Measurements from ENCODE around the gene SSH3. TPM values are rescaled to one million over a fixed set of nuclear protein-coding genes. Genes with fewer than 3 reads are reported as not detected.

The SSH3 gene
- total RNA-seq, 2 experiments from 2014 or later, result 10.7 to 26.4 TPM

- CTCF ChIA-PET, result interaction anchor here (0.8 to 5.7 kb wide), 12 partner anchors 10 to 844 kb away, joined by 3 to 59 read pairs (median 6); partner anchors contain the start of genes ANKRD13D and GRK2
- peaks cover 46% of the 10 kb centered on the region for H3K36me3 Mint-ChIP-seq
These were observed 25.0 kb upstream of the SSH3 start for GRCh38 chr11:67278135-67278938.

GRCh38 chr11:67278939-67279588, 24.3 kb upstream of the SSH3 start:
- Mint-ChIP-seq H3K4me3 (no peak overlapping the region), H3K9me3 (ENCODE audit: low read depth) (no peaks in the 10 kb centered on the region), H3K27ac (peak overlapping the region; percentile 86), H3K27me3 (no peaks in the 10 kb centered on the region), H3K4me1 (peaks cover 69% of the 10 kb centered on the region), H3K36me3 (peaks cover 49% of the 10 kb centered on the region)
- CTCF ChIA-PET, result interaction anchor here (1.7 to 5.7 kb wide), 3 partner anchors 9 to 38 kb away, joined by 4 to 59 read pairs (median 41); partner anchors contain the start of genes ANKRD13D and GRK2
- no peak for DNase-seq
- no peak for ATAC-seq

More at GRCh38 chr11:67278135-67278938, 25.0 kb upstream of the SSH3 start:
- ATAC-seq (no peak), DNase-seq (no peak)
- peaks cover 71% of the 10 kb centered on the region for H3K4me1 Mint-ChIP-seq
- H3K27me3 Mint-ChIP-seq, result no peaks in the 10 kb centered on the region
- peak overlapping the region; percentile 86 for H3K27ac Mint-ChIP-seq
- peak overlapping the region; percentile 57 for H3K4me3 Mint-ChIP-seq
- H3K9me3 Mint-ChIP-seq (ENCODE audit: low read depth), result no peaks in the 10 kb centered on the region

- peaks cover 63% of the 10 kb centered on the region for H3K4me1 Mint-ChIP-seq
- no peaks in the 10 kb centered on the region for H3K9me3 Mint-ChIP-seq (ENCODE audit: low read depth)
- H3K36me3 Mint-ChIP-seq, result peaks cover 46% of the 10 kb centered on the region
- ATAC-seq, result no peak
- CTCF ChIA-PET, result interaction anchor here (1.7 to 5.7 kb wide), 3 partner anchors 9 to 38 kb away, joined by 4 to 59 read pairs (median 41); partner anchors contain the start of genes ANKRD13D and GRK2
- no peaks in the 10 kb centered on the region for H3K27me3 Mint-ChIP-seq
- DNase-seq, result no peak
- no peak overlapping the region for H3K4me3 Mint-ChIP-seq
- peak overlapping the region; percentile 86 for H3K27ac Mint-ChIP-seq
These were observed 23.6 kb upstream of the SSH3 start for GRCh38 chr11:67279589-67280340.

- peak overlapping the region; percentile 86 for H3K27ac Mint-ChIP-seq
- CTCF ChIA-PET, result interaction anchor here (4.3 to 5.7 kb wide), 2 partner anchors 8 to 13 kb away, joined by 41 to 59 read pairs; partner anchors contain the start of genes ANKRD13D and GRK2
- DNase-seq (no peak), ATAC-seq (no peak)
- H3K4me3 Mint-ChIP-seq, result no peak overlapping the region
- H3K36me3 Mint-ChIP-seq, result peaks cover 48% of the 10 kb centered on the region
- peaks cover 62% of the 10 kb centered on the region for H3K4me1 Mint-ChIP-seq
- no peaks in the 10 kb centered on the region for H3K9me3 Mint-ChIP-seq (ENCODE audit: low read depth)
- H3K27me3 Mint-ChIP-seq, result no peaks in the 10 kb centered on the region
These were observed 23.0 kb upstream of the SSH3 start for GRCh38 chr11:67280341-67280787.

- DNase-seq, result no peak
- Mint-ChIP-seq H3K36me3 (peaks cover 46% of the 10 kb centered on the region), H3K4me1 (peaks cover 58% of the 10 kb centered on the region), H3K9me3 (ENCODE audit: low read depth) (no peaks in the 10 kb centered on the region), H3K4me3 (no peak overlapping the region), H3K27me3 (no peaks in the 10 kb centered on the region), H3K27ac (no peak overlapping the region)
- CTCF ChIA-PET, result interaction anchor here (4.3 to 5.7 kb wide), 2 partner anchors 7 to 13 kb away, joined by 41 to 59 read pairs; partner anchors contain the start of genes ANKRD13D and GRK2
- no peak for ATAC-seq
These were observed 22.4 kb upstream of the SSH3 start for GRCh38 chr11:67280788-67281551.

GRCh38 chr11:67281552-67282150, 21.7 kb upstream of the SSH3 start:
- peaks cover 46% of the 10 kb centered on the region for H3K36me3 Mint-ChIP-seq
- no peak overlapping the region for H3K27ac Mint-ChIP-seq
- H3K4me1 Mint-ChIP-seq, result peaks cover 58% of the 10 kb centered on the region
- H3K9me3 Mint-ChIP-seq (ENCODE audit: low read depth), result no peaks in the 10 kb centered on the region
- CTCF ChIA-PET, result interaction anchor here (1.0 to 15.2 kb wide), 3 partner anchors 11 to 36 kb away, joined by 3 to 137 read pairs (median 6); partner anchors contain the start of gene GRK2
- DNase-seq (no peak), ATAC-seq (no peak)
- no peak overlapping the region for H3K4me3 Mint-ChIP-seq
- H3K27me3 Mint-ChIP-seq, result no peaks in the 10 kb centered on the region

- Mint-ChIP-seq H3K36me3 (peaks cover 47% of the 10 kb centered on the region), H3K4me3 (no peak overlapping the region), H3K27ac (peak overlapping the region; percentile 71), H3K27me3 (no peaks in the 10 kb centered on the region), H3K4me1 (peaks cover 58% of the 10 kb centered on the region), H3K9me3 (ENCODE audit: low read depth) (no peaks in the 10 kb centered on the region)
- ATAC-seq (no peak), DNase-seq (no peak)
- CTCF ChIA-PET, result interaction anchor here (1.0 to 15.2 kb wide), 3 partner anchors 12 to 35 kb away, joined by 3 to 137 read pairs (median 6); partner anchors contain the start of gene GRK2
These were observed 21.0 kb upstream of the SSH3 start for GRCh38 chr11:67282155-67282875.

- no peak for DNase-seq
- peak overlapping the region; percentile 71 for H3K27ac Mint-ChIP-seq
- CTCF ChIA-PET, result interaction anchor here (1.0 to 15.2 kb wide), 4 partner anchors 12 to 35 kb away, joined by 3 to 137 read pairs (median 4); partner anchors contain the start of gene GRK2
- no peaks in the 10 kb centered on the region for H3K27me3 Mint-ChIP-seq
- no peak overlapping the region for H3K4me3 Mint-ChIP-seq
- H3K36me3 Mint-ChIP-seq, result peaks cover 48% of the 10 kb centered on the region
- no peak for ATAC-seq
- no peaks in the 10 kb centered on the region for H3K9me3 Mint-ChIP-seq (ENCODE audit: low read depth)
- H3K4me1 Mint-ChIP-seq, result peaks cover 58% of the 10 kb centered on the region
These were observed 20.4 kb upstream of the SSH3 start for GRCh38 chr11:67282876-67283371.

GRCh38 chr11:67283481-67283963, 19.8 kb upstream of the SSH3 start:
- H3K4me3 Mint-ChIP-seq, result no peak overlapping the region
- H3K27me3 Mint-ChIP-seq, result no peaks in the 10 kb centered on the region
- H3K4me1 Mint-ChIP-seq, result peaks cover 56% of the 10 kb centered on the region
- no peaks in the 10 kb centered on the region for H3K9me3 Mint-ChIP-seq (ENCODE audit: low read depth)
- DNase-seq, result no peak
- ATAC-seq, result no peak
- CTCF ChIA-PET, result interaction anchor here (1.5 to 15.2 kb wide), 2 partner anchors 13 to 35 kb away, joined by 3 to 137 read pairs; partner anchors contain the start of gene GRK2
- peaks cover 44% of the 10 kb centered on the region for H3K36me3 Mint-ChIP-seq
- H3K27ac Mint-ChIP-seq, result peak overlapping the region; percentile 40

- Mint-ChIP-seq H3K4me1 (peaks cover 48% of the 10 kb centered on the region), H3K36me3 (peaks cover 35% of the 10 kb centered on the region), H3K27me3 (no peaks in the 10 kb centered on the region), H3K27ac (peak overlapping the region; percentile 12), H3K9me3 (ENCODE audit: low read depth) (no peaks in the 10 kb centered on the region), H3K4me3 (no peak overlapping the region)
- no peak for ATAC-seq
- CTCF ChIA-PET, result interaction anchor here (0.6 to 15.2 kb wide), 2 partner anchors 14 to 176 kb away, joined by 3 to 137 read pairs; partner anchors contain the start of gene GRK2
- no peak for DNase-seq
These were observed 18.4 kb upstream of the SSH3 start for GRCh38 chr11:67284811-67285540.

All from activated CD8-positive, alpha-beta memory T cell treated with anti-CD3 and anti-CD28 coated beads, Interleukin-2, amount 10 ng/mL, durations not matched to agents 7 days and 5 days (primary cell).